DMS53 (cell line): Measurements from ENCODE around the gene DCP1B.
A peak's percentile ranks its signal among the peaks of the same experiment; 100 is the strongest.

Experiments used
- DNase-seq: peaks from one replicate; lab custom pipeline; 2025; lab: John Stamatoyannopoulos, UW

The DCP1B gene

DNA sequence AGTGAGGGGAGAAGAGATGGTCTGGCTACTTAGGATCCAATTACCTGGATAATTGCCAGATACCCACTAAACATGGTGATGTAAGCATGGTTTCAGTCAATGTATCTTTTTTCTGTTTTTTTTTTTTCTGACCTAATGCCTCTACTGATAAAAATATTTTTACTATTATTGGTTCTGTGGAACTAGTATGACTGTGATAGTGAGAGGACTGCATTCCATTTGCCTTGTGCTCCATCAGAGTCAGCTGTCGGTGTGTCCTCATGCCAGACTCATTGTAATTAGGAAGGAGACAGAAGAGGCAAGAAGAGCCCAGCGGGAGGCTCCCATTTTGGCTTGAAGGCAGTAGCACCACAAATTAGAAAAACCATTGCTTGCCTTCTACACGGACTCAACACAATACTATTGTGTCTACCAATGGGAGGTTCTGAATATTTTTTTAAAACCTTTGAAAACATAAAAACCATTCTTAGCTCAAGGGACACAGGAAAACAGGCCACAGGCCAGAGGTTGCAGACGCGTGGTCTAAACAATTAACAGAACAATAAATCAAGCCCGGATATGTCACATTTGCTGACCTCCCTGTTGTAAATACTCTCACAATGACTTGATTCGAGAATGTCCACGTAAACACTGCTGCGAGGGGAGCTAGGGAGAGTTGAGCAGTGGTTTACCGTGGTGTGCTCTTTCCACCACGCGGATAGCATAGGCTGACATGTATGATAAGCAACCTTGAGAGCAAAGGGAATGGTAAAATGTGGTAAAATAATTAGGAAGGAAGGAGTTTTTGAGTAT, 13.5 kb upstream of the DCP1B start:
- DNase-seq = no peak

DNA sequence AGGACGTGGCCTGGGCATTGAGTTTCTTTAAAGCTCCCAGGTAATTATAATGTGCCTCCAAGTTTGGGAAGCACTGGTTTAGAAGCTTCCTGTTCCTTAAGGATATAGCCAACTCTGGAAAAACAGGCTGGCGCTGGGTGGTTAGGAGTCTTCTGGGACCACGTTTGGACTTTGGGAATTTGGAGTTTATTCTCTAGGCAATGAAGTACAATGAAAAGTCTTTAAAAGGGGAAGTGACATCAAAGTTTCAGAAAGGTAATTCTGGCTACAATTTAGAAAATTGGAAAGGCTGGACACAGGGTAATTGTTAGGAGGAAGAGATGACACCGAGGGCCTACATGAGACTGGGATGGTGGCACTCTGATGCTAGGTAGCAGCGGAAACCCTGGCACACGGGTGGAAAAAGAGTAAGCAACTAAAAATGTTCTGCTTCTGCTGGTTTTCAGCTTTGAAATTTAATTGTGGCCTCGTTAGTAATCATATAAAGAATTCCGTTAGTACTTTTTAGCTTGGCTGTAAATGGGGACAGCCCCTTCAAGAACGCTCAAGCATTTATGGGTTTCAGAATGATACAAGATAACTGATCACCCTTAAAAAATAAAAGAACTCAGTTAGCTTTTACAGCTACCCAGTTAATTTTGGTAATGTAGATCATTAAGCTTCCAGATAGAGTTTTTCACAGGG, 12.7 kb upstream of the DCP1B start:
- no peak for DNase-seq

DNA sequence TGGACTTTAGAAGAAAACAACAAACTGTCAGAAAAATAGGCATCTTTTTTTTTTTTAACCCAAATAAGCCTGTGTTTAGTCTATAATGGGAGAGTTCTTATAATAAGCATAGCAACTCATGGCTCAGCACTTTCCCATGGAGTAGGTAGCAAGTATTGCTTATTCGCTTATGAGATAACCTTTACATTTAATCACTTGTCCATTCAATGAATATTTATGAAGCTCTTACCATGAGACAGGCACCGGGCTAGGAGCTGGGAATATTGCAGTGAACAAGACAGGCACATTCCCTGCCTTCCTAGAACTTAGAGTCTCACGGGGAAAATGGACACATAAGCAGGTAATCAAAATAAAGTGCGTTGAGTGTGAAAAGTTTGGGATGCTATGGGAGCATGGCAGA, 10.0 kb upstream of the DCP1B start:
- DNase-seq = no peak

DNA sequence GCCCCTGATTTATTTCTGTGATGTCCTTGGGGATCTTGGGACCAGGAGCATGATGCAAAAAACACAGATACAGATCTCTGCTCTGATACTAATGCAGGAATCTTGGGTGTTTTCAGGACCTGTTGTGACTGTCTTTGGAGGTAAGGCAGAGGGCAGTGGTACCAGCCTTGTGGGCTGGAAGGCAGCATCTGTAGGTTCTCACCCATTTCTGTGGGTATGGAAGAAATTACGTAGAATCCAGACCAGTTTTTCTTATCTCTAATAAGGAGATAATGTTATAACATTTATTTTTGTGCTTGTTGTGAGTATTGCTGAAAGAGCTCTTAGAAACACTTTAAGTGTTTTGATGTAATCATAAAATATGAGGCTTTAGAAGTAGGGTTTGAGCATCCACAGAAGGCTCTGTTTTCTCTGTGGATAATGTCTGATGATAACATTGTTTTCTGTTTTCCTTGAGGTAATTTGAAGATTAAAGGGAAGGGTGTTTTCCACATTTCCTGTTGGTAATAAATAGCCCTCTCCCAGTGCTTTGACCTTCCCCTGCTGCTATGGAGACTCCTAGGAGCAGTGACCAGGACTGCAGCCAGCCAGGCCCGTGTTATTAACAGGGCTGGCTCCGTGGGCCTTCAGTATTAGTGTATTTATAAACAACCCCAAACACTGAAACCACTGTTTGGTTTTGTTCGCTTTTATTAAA, 9.4 kb upstream of the DCP1B start:
- DNase-seq = no peak

DNA sequence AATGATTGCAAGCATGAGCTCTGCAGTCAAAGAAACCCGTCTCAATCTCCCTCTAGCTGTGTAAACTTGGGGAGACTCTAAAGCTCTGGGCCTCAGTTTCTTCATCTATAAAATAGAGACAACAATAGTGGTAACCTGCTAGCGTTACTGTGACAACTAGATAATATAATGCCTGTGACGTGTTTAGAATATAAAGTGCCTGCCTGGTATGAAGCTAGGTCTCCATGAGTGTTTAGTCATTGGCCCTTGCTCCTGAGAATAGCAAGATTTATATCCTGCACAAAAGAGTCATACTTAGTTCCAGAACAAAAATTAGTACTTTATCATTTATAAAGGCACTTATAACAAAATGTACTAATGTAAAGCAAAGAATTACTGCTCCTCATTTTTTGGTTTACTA, 8.8 kb upstream of the DCP1B start:
- no peak for DNase-seq

DNA sequence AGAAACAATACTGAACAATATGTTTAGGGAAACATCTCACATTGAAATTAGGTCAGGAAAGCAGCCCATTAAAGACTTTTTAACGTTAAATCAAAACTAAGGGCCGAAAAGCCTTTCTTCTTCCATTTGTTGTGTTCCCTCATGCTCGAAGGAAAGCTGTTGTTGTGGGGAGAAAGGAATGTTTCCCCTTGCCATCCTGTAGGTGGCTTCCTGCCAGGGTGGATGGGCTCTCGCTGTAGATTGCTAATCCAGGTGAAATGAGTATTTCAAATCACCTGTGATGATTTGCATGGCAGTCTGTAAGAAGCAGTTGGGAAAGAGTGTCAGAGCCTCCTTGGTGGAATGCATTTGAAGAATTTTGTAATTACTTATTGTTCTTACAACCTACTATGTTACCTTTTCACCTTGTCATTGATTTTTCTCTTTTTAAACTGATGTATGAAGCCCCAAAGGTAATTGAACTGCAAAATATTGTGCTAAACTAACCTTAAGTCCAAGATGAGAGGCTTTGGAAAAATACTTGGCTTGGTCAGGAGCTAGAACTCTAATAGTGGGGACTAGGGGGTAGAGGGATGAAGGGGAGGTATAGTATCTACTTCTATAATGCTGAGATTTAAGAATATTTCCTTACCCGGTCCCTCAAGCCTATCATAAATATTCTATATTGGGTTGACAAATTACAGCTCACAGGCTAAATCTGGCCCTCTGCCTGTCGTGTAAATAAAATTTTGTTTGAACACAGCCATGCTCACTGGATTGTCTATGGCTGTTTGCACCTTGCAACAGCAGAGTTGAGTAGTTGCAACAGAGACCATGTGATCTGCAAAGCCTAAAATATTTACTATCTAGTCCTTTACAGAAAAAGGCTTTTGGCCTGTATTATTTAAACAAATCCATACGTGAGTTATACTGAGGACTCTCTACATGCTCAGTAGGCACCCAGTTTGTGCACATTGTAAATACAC, 7.7 kb upstream of the DCP1B start:
- peak; percentile 31 for DNase-seq

DNA sequence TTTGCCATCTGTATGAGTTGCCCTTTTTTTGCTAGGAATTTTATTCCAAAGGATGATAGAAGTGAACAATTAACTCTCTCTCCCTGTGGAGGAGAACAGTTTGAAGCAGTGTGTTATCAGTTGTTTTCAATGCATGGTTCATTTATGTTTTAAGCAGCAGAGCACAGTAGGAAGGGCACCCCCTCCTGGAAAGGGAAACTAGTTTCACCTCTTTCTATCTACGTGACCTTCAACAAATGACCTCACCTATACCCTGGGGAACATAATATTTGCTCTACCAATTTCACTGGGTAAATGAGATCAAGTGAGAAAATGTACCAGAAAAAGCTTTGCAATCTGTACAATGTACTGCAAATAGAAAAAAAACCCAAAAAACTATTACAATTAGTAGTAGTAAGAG, 5.4 kb upstream of the DCP1B start:
- DNase-seq = no peak

DNA sequence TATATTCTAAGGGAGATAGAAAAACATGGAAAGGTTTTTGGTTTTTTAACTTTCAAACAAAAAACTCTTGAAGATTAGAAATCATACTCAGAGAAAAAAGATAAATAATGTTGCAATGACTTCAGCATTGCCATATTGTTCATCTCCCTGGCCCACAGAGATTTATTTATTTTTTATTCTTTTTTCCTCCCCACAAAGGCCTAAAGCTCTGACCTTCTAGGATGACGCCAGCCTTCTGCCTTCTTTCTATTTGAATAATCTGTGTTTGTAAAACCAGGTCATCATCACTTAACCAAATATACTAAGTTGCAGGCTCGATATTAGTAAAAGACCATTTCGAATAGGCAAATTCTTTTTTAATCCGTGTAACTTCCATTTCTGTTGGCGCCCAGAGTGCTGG, 4.4 kb upstream of the DCP1B start:
- DNase-seq = no peak

DNA sequence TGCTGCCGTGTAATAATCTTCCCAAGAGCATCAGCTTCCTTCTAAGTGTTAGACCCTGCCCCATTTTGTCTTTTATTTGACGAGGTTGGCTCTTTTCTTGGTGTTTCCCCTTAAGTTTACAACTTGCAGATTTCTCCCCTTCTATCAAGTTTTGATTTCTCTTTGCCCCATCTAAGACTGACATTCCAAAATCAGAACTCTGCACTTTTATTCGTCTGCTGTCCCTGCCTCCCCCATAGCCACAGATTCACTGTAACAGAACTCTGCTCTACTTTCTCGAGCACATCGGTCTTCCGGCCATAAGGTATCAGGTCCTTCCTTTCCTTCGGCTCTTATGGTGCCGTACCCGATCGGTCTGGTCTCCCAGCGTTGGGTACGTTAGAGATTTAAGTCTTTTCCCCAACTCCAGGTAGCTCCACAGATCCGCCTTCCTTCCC, 563 bp downstream of the DCP1B start:
- peak; percentile 81 for DNase-seq

- DNase-seq = no peak
Measured at GRCh38 chr12:1995205-1995896, 8.9 kb downstream of the DCP1B start.

- no peak for DNase-seq
Measured at GRCh38 chr12:1994429-1995143, 9.7 kb downstream of the DCP1B start.

DNA sequence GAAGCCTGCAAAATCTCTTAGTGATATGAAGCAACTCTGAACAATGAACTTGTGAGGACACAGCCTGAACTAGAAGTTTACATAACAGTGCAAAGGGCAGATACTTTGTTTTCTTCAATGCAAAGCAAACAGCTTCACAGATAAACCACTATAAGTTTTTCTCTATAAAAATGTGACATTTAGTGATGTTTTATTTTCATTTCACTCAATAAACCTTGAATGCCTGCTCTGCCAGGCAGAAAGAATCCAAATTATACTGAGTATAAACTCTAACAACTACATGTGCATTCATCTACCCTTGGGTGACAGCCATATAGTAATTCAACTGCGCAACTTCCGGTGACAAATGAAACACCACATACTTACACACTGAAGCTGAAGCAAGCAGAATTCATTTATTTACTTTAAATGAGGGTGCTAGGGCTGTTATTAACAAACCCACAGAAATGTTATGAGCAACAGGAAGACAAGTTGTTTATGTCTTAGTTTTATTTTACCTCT, 10.3 kb downstream of the DCP1B start:
- no peak for DNase-seq

DNA sequence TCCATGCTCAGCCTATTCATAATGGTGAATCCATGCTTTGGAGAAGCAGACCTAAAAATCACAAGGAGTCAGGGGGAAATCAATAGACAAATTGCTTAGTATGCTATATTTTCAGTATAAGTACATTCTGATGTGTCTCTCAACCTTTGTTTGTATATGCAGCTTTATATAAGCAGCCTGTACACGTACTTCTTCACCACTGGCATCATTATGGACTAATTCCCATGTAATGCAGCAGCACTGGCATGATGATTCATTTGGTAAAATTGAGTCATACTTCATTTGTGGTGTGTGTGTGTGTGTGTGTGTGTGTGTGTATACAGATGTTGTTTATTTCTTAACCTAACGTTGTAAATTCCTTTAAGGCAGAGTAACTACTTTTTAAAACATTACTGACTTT, 10.9 kb downstream of the DCP1B start:
- no peak for DNase-seq

GRCh38 chr12:1992732-1993131, 11.5 kb downstream of the DCP1B start:
- no peak for DNase-seq

DNA sequence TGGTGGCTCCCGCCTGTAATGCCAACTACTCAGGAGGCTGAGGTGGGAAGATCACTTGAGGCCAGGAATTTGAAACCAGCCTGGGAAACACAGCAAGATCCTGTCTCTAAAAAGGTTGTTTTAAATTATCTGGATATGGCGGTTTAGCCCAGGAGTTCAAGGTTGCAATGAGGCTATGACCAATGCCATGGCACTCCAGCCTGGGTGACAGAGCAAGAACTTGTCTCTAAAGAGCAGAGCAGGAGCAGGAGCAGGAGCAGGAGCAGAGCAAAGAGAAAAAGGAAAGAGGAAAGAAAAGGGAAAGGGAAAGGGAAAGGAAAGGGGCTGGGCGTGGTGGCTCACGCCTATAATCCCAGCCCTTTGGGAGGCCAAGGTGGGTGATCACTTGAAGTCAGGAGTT, 15.1 kb downstream of the DCP1B start:
- DNase-seq = no peak

GRCh38 chr12:1984759-1985158, 19.5 kb downstream of the DCP1B start:
- DNase-seq = peak; percentile 13

GRCh38 chr12:1980282-1980681, 24.0 kb downstream of the DCP1B start:
- DNase-seq = no peak

DNA sequence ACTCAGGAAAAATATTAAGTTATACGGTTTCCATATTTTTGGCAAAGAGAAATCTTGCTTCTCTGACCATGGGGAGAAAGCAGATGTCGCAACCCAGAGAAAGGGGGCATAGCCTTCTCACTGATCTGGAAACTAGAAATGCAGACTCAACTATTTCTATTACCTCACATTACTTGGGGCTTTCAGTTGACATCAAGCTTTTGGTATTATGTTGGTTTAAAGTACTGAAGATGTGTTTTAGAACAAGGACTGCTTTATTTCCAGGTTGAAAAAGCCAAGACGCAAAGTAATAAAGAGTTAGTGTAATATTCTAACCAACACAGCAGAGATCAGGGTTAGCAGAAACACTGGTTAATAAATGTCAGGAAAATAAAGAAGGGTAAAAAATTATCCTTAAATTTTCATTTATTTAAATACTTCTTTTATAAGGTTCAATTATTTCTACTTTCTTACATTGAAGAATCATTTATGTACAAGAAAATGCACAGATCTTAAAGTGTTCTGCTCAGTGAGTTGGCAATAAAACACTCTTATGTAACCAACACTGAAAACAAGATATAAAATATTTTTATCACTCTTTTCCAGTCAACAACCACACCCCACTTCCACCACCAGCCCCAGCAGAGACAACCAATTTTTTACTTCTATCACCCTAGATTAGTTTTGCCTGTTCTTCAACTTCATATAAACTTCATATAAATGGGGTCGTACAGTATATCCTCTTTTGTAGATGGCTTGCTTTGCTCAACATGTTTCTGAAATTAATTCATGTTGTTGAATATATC, 26.0 kb downstream of the DCP1B start:
- no peak for DNase-seq

- no peak for DNase-seq
Measured at GRCh38 chr12:1977588-1977987, 26.7 kb downstream of the DCP1B start.

- DNase-seq = no peak
Measured at GRCh38 chr12:1977109-1977508, 27.1 kb downstream of the DCP1B start.
